Right hindlimb (tissue), 1 donor: ENCODE measurements around the gene RABL6.
"Not testable (repeated sequence)": the region's sequence is repeated elsewhere in the genome, so short reads cannot be mapped to it uniquely, and the experiment has no call there.

Source experiments
- DNase-seq: peaks from one replicate; pipeline ENCODE4 v3.0.0-alpha.2; 2018

The RABL6 gene

DNA sequence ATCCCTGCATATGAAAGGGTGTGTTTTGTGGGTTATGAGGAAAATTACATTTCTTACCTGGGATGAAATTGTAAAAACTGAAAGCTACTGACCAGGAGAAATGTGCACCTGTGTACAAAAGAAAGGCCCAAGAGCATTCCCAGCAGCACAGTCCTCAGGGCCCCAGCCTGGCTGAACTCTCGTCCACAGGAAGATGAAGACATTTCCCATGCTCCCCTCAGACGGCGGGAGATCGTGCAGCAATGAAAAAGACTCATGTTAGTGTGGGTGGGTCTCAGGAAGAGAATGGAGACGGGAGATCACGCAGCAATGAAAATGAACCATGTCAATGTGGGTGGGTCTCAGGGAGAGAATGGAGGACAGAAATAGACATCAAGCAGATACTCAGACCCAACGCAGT is 30.8 kb upstream of the RABL6 start:
- DNase-seq: no peak

DNA sequence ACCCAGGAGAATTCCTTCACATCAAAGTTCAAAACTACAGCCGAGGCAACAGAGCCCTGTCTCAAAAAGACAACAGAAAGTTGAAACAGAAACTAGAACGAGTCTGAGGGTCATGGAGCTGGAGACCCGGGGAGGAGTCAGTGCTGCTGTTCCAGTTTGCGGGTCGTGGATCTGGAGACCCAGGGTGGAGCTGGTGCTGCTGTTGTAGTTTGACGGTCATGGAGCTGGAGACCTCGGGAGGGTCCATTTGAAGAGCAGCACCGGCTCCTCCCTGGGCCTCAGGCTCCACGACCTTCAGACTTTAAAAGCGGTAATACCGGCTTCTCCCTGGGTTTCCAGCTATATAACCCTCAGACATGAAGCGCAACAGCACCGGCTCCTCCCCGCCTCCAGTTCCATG is 30.4 kb upstream of the RABL6 start:
- DNase-seq: peak; percentile 4

GRCh38 chr9:136779808-136780207 is 27.9 kb upstream of the RABL6 start:
- DNase-seq: no peak

DNA sequence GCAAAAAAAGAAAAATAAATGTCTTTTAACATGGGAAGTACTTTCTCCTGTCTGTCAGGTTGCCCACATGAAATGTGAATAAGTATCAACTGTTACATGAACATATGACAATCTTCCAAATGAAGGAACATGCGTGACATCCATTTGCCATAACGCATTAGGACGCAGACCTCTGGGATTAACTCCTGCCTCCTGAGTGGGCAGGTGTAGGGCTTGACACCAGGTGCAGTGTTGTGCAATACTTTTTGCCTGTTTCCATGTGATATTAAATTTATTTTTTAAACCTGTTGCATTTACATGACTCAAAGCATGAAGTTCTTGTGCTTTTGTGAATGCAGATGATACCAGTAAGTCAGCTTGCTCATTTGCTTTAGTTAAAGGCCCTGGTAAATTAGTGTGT is 25.3 kb upstream of the RABL6 start:
- peak; percentile 4 for DNase-seq

GRCh38 chr9:136784249-136784996 is 23.3 kb upstream of the RABL6 start:
- peak; percentile 16 for DNase-seq

DNA sequence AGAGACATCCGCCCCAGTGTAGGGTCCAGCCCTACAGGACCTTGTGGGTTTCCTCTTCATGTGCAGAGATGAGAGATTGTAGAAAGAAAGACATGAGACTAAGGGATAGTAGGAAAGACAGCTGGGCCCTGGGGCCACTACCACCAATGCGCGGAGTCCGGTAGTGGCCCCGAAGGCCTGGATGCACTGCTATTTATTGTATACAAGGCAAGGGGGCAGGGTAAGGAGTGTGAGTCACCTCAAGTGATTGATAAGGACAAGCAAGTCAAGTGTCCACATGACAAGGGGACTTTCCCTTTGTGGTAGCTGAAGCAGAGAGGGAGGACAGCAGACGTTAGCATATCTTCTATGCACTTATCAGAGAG is 22.8 kb upstream of the RABL6 start:
- DNase-seq: no peak

GRCh38 chr9:136785565-136786355 is 22.0 kb upstream of the RABL6 start:
- not testable (repeated sequence) for DNase-seq

DNA sequence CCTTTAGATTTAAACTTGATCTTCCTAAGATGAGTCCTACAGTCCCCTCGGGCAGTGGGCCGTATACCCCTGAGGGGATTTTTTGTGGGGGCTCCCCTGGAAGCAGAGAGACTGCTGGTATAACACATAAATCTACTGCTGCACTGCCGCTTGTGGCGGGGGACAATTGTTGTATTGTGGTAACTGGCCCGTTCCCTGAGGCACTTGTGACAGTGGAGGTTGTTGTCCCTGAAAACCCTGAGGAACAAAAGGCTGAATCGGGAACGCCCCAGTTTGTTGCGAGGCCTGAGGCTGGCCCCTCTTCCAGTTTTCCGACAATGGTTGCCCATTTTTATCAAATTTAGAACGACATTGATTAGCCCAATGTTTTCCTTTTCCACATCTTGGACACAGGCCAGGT is 21.3 kb upstream of the RABL6 start:
- no peak for DNase-seq

DNA sequence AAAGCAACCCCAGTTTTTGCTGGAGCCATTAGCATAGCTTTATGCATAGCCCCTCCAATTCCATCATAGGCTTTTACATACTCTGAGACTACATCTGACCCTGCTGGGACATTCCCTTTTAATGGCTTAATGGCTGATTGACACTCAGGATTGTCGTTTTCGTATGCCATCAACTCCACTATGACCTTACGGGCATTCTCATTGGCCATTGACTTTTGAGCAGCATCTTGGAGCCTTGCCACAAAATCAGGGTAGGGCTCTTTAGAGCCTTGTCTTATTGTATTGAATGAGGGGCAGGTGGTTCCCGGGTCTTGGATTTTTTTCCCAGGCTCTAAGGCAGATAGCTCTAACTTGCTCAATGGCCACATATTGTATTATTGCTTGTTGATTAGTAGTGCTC is 20.8 kb upstream of the RABL6 start:
- DNase-seq: not testable (repeated sequence)

- DNase-seq: peak; percentile 70
Measured at GRCh38 chr9:136787690-136788400, 19.9 kb upstream of the RABL6 start.

GRCh38 chr9:136788644-136789522 is 18.9 kb upstream of the RABL6 start:
- DNase-seq: not testable (repeated sequence)

GRCh38 chr9:136789523-136789937 is 18.2 kb upstream of the RABL6 start:
- DNase-seq: no peak

DNA sequence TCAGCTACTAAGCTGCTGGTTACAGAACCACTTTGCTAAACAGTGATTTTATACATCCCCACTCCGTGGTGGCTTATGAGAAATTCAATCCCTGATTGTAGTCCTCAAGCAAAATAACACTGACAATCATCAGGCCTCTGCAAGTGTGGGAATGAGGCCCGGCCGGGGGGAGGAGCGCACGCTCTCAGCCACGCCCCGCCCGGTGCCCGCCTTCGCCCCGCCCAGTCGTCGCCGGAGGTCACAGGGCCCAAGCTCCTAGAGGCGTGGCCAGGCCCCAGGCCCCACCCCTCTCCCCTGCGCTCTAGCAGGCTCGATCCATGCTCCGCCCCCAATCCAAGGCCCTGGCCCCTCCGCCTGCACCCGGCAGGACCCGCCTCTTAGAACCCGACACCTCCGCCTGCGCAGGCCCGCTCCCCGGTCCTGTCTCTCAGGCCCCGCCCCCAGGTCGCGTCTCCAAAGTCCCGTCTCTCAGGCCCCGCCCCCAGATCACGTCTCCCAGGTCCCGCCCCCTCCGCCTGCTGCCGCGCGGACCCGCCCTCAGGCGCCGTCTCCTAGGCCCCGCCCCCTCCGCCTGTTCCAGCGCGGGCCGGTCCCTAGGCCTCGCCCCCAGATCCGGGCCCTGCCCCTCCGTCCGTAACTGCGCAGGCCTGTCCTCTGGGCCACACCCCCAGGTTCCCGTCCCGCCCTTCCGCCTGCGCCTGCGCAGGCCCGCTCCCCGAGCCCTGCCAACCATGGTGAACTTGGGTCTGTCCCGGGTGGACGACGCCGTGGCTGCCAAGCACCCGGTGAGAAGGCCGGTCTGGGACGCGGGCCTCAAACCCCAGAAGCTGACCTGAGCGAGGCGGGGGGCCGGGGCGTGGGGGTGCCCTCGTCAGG is 16.9 kb upstream of the RABL6 start, which contains the start of gene TMEM141:
Gene TMEM141 (plus strand): TSS at position 705 of the 876 bp plus-strand sequence. CDS start 27 bp downstream, at position 732.
- DNase-seq: peak; percentile 100

DNA sequence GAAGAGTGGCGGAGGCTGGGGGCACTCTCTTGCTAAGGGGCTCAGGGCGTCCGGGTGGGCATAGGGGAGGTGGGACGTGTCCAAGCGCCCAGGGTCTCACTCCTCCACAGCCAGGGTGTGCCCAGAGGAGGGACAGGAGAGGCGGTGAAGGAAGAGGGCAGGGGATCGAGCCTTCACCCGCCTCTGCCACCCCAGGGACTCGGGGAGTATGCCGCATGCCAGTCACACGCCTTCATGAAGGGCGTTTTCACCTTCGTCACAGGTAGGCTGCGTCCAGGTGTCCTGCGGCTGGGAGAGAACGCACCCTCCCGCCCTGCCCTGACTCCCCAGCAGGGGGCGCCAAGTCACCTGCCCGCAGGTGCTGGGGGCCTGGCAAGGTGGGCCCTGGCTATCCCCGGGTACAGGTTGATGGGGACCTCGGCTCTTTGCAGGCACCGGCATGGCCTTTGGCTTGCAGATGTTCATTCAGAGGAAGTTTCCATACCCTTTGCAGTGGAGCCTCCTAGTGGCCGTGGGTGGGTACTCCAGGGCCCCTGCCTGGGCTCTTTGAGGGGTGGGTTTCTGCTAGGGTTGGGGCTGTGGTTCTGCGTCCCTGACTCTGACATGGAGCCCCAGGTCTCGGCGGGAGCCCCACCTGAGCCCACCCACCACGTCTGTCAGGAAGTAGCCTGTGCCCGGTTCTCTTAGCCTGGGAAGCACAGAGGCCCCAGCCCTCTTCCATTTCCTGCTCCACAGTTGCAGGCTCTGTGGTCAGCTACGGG is 16.1 kb upstream of the RABL6 start:
- peak; percentile 60 for DNase-seq

DNA sequence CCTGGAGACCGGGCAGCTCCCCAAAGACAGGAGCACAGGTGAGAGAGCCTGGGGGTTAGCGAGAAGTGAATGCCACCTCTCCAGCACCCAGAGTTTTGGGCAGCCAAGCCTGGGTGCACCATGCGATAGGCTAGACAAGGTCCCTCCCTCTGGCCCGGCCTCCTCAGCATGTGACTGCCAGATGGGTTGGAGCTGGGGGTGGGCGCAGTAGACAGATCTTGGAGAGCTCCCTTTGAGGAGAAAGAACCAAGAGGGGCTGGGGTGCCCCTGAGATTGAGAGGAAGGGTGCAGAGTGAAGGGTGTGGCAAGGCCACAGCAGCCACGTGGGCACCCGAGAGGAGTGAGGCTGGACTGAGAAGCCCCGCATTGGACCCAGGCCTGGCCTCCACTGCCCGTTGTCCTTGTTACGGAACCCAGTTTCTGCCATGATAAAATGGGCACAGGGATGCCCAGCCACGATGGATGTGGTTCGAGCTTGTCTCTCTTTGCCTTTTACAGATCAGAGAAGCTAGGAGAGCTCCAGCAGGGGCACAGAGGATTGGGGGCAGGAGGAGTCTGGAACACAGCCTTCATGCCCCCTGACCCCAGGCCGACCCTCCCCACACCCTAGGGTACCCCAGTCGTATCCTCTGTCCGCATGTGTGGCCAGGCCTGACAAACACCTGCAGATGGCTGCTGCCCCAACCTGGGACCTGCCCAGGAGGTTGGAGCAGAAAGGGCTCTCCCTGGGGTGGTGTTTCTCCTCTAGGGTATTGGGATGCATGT is 15.2 kb upstream of the RABL6 start:
- peak; percentile 34 for DNase-seq

DNA sequence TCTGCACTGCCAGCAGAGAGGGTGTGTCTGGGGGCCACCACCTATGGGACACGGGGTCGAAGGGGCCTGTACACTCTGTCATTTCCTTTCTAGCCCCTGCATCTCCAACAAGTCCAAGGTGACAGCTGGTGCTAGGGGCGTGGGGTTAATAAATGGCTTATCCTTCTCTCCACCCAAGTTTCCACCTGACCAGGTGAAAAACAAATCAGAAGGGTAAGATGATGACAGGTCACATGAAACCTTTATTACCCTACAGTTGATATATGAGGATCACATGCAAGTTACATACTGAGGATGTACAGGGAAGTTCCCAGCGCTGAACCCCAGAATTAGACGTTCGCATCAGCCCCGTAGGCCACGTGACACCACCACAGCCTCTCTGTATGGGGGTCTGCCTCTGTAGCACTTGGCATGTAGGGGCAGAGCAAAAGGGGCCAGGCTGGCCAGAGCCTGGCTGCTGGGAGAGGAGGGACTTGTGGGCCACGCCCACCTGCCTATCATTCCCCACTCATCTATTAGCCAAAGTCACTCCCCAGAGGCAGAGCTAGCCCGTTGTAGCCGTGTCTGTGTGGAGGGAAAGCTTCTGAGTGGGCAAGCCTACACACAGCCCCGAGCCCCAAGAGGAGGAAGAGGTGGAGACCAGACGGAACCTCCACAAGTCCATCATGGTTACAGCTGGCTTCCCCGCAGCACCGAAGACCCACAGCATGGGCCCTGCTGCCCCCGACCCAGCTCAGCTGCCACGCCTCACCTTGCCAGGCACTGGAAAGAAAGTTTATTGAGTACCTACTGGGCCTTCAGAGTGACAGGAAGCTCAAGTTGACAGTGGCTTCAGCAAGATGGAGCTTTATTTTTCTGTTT is 14.4 kb upstream of the RABL6 start:
- no peak for DNase-seq

- no peak for DNase-seq
Measured at GRCh38 chr9:136794281-136794999, 13.3 kb upstream of the RABL6 start.

DNA sequence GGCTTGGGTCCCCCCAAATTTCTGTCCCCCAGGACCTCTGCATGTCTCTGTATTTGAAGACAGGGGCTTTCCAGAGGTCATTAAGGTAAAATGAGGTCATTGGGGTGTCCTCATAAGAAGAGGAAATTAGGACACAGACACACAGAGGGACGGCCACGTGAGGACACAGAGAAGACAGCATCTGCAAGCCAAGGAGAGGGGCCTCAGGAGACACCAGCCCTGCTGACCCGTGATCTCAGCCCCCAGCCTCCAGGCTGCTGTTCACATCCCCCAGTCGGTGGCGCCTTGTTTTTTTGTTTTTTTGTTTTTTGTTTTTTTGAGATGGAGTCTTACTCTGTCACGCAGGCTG is 12.8 kb upstream of the RABL6 start:
- no peak for DNase-seq
